HG03571 (cell line): ENCODE measurements around the gene IL17RE.

Source experiments
- ATAC-seq: cut with Tn5 transposase; IDR thresholded peaks from one replicate; pipeline ENCODE4 v1.9.1; 2021; ENCODE audit not compliant: unreplicated experiment

Gene IL17RE

GRCh38 chr3:9951598-9951961, 48.9 kb downstream of the IL17RE start:
- no peak for ATAC-seq

GRCh38 chr3:9951962-9952805, 49.5 kb downstream of the IL17RE start, which contains the start of gene PRRT3:
Gene PRRT3, minus strand, starts transcription at chr3:9952408. Its CDS starts 2,293 bp downstream, at chr3:9950115.
- no peak for ATAC-seq

GRCh38 chr3:9955067-9955502, 52.4 kb downstream of the IL17RE start:
- ATAC-seq, result no peak

- ATAC-seq, result no peak
Measured at GRCh38 chr3:9955611-9956352, 53.1 kb downstream of the IL17RE start.

GRCh38 chr3:9957214-9957613, 54.6 kb downstream of the IL17RE start:
- ATAC-seq, result no peak

- no peak for ATAC-seq
Measured at GRCh38 chr3:9965200-9965875, 62.7 kb downstream of the IL17RE start.
